ENCODE results near the gene SERPINA9. TPM values are rescaled to one million over a fixed set of nuclear protein-coding genes. Genes with fewer than 3 reads are reported as not detected.

Gene SERPINA9
- total RNA-seq, 3 donors from 2014 or later, result not detected

DNA sequence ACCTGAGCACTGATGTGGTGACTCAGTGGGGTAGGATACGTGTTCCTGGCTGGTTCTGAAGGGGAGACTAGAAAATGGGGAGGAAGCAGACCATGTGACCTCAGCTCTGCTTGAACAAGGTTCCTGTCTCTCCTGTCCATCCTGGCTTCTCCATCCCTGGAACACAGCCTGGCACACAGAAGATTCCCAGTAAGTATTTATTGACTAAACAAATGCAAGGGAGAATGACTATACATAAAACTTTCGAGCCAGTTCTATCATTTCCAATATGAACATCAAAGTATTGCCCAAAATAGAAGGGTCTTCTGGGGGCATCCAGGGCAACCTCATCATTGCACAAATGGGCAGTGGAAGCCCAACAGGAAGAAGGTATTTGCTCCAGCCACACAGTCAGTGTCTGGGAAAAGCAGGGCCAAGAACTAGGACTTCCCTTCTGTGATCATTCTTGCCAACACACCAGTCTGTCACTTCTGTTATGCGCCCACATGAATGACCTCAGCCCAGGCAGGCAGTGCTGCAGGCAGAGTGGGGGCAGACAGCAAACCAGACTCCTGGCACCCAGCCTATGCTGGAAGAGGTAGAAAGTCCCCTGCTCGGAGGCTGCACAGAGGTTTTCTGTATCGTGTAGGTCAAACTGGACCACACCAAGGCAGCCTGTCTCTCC lies 5.6 kb upstream of the SERPINA9 start:
- peaks cover 14% of the 10 kb centered on the region for H3K27me3 Mint-ChIP-seq (ENCODE audit: low read depth)
- H3K36me3 Mint-ChIP-seq (ENCODE audit: insufficient read depth), result no peaks in the 10 kb centered on the region
- no peak for ATAC-seq
- peaks cover 3% of the 10 kb centered on the region for H3K4me1 Mint-ChIP-seq (ENCODE audit: low read depth)
- DNase-seq, result no peak
- H3K9me3 Mint-ChIP-seq, result peaks cover 16% of the 10 kb centered on the region
- H3K4me3 Mint-ChIP-seq, result no peak overlapping the region

- Mint-ChIP-seq H3K4me1 (ENCODE audit: low read depth) (no peaks in the 10 kb centered on the region), H3K9me3 (peaks cover 16% of the 10 kb centered on the region), H3K36me3 (ENCODE audit: insufficient read depth) (no peaks in the 10 kb centered on the region), H3K27me3 (ENCODE audit: low read depth) (peaks cover 8% of the 10 kb centered on the region), H3K4me3 (no peak overlapping the region)
- DNase-seq, result no peak
- ATAC-seq, result no peak
Observed at GRCh38 chr14:94480809-94481208, 4.8 kb upstream of the SERPINA9 start.

GRCh38 chr14:94478420-94478819 lies 2.4 kb upstream of the SERPINA9 start:
- peaks cover 16% of the 10 kb centered on the region for H3K9me3 Mint-ChIP-seq

DNA sequence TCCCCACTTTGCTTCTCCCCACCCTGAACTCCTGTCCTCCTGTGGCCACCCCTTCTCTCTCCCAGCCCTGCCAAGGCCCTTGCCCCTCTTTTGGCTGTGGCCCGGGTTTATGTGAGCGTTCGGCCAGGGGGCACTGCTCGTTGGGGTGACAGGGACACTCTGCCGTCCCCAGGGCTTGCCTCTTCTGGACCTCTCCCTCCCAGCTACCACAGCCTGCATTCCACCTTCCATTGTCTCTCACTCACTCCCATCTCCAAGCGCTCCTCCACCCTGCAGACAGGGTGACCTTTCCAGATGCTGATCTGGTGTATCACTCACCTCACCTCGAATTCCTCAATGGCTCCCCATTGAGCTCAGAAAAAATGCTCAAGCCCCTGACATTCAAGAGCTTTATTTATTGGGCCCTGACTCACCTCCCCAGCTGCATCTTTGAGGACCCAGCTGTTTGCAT lies 1.4 kb downstream of the SERPINA9 start:
- Mint-ChIP-seq H3K9me3 (peaks cover 15% of the 10 kb centered on the region), H3K4me3 (no peak overlapping the region), H3K36me3 (ENCODE audit: insufficient read depth) (no peaks in the 10 kb centered on the region), H3K4me1 (ENCODE audit: low read depth) (no peaks in the 10 kb centered on the region), H3K27me3 (ENCODE audit: low read depth) (peaks cover 3% of the 10 kb centered on the region)
- ATAC-seq (no peak), DNase-seq (no peak)

More at GRCh38 chr14:94478420-94478819, 2.4 kb upstream of the SERPINA9 start:
- DNase-seq, result no peak
- Mint-ChIP-seq H3K27me3 (ENCODE audit: low read depth) (no peaks in the 10 kb centered on the region), H3K4me1 (ENCODE audit: low read depth) (no peaks in the 10 kb centered on the region), H3K36me3 (ENCODE audit: insufficient read depth) (no peaks in the 10 kb centered on the region), H3K4me3 (no peak overlapping the region)
- no peak for ATAC-seq

DNA sequence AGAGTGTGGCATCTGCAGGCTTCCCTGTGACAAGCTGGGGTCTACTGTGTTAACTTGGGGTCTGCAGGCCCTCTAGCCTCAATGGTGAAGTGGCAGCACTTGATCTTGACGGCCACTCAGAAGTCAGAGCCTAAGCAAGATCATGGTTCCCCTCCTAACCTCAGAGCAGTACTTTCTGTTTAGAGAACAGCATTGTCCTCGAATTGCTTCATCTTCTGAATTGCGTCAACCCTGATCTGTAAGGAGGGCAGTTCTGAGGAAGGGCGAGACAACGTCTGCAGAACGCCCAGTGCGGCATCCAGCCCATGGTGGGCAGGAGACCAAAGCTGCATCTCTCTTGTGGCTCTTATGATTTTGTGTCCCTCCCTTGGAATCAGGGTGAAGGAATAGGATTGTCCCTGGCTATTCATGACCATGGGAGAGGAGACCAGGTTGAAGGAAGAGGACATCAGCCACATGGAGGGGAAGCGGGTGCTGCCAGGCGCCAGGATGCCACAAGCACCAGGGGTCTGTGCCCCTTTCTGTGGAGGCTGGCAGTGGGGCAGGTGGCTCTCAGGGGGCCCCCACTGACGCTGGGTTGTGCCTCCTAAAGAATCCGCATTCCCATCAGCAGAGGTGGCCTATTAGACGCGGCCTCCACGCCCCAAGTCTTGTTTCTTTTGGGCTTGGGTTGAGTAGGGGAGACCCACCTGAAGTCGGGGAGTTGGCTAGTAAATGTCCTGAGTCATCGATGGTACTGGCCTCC lies 2.2 kb downstream of the SERPINA9 start:
- no peaks in the 10 kb centered on the region for H3K4me1 Mint-ChIP-seq (ENCODE audit: low read depth)
- H3K4me3 Mint-ChIP-seq, result no peak overlapping the region
- H3K27me3 Mint-ChIP-seq (ENCODE audit: low read depth), result peaks cover 3% of the 10 kb centered on the region
- DNase-seq (no peak), ATAC-seq (no peak)
- peaks cover 10% of the 10 kb centered on the region for H3K9me3 Mint-ChIP-seq
- H3K36me3 Mint-ChIP-seq (ENCODE audit: insufficient read depth), result no peaks in the 10 kb centered on the region

GRCh38 chr14:94472842-94473241 lies 3.2 kb downstream of the SERPINA9 start:
- ATAC-seq, result no peak
- peaks cover 1% of the 10 kb centered on the region for H3K9me3 Mint-ChIP-seq
- no peak overlapping the region for H3K4me3 Mint-ChIP-seq
- H3K36me3 Mint-ChIP-seq (ENCODE audit: insufficient read depth), result no peaks in the 10 kb centered on the region
- H3K27me3 Mint-ChIP-seq (ENCODE audit: low read depth), result peaks cover 7% of the 10 kb centered on the region
- no peaks in the 10 kb centered on the region for H3K4me1 Mint-ChIP-seq (ENCODE audit: low read depth)
- DNase-seq, result no peak

GRCh38 chr14:94471045-94471444 lies 5.0 kb downstream of the SERPINA9 start:
- no peak for DNase-seq
- peaks cover 12% of the 10 kb centered on the region for H3K27me3 Mint-ChIP-seq (ENCODE audit: low read depth)
- ATAC-seq, result no peak
- no peaks in the 10 kb centered on the region for H3K4me1 Mint-ChIP-seq (ENCODE audit: low read depth)
- H3K9me3 Mint-ChIP-seq, result peaks cover 4% of the 10 kb centered on the region
- no peak overlapping the region for H3K4me3 Mint-ChIP-seq
- H3K36me3 Mint-ChIP-seq (ENCODE audit: insufficient read depth), result no peaks in the 10 kb centered on the region

DNA sequence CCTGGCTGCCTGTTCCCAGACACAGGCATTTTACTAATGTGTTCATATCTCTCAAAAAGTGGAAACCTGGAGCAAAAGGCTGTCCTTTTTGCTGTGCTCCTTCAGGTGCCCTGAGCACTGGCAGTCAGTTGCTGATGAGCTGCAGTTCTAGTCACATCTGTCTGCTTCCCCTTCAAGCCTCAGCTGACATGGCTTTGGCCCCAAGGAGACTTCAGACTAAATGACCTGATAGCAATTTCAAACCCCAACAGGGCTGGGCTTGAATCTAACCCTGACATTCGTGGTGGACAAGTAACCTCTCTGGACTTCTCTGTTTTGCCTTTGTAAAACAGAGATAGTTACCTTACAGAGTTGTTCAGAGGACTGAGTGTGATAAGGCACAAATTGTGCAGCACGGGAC lies 5.7 kb downstream of the SERPINA9 start:
- H3K9me3 Mint-ChIP-seq, result peaks cover 7% of the 10 kb centered on the region
- H3K36me3 Mint-ChIP-seq (ENCODE audit: insufficient read depth), result no peaks in the 10 kb centered on the region
- H3K27me3 Mint-ChIP-seq (ENCODE audit: low read depth), result peaks cover 15% of the 10 kb centered on the region
- H3K4me1 Mint-ChIP-seq (ENCODE audit: low read depth), result no peaks in the 10 kb centered on the region
- DNase-seq, result no peak
- ATAC-seq, result no peak
- no peak overlapping the region for H3K4me3 Mint-ChIP-seq

DNA sequence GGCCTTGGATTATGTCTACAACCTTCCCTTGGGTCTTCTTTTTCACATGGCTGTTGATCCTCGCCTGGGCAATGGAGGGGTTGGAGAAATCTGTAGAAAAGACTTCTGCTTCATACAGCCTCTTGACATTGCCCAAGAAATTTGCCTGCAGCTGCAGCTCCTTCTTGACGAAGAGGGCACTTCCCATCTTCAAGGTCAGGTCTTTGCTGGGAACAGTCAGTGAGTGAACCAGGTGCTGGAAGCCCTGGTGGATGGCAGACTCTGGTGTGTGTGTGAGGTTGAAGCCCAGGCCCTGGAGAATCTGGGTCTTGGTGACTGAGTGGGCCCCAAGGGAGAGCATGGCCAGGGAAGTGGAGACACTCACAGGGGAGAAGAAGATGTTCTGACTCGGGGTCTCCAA lies 6.7 kb downstream of the SERPINA9 start:
- Mint-ChIP-seq H3K27me3 (ENCODE audit: low read depth) (peaks cover 15% of the 10 kb centered on the region), H3K4me3 (no peak overlapping the region), H3K4me1 (ENCODE audit: low read depth) (no peaks in the 10 kb centered on the region), H3K36me3 (ENCODE audit: insufficient read depth) (no peaks in the 10 kb centered on the region), H3K9me3 (peaks cover 8% of the 10 kb centered on the region)
- DNase-seq (no peak), ATAC-seq (no peak)

GRCh38 chr14:94467728-94468520 lies 8.1 kb downstream of the SERPINA9 start:
- H3K4me1 Mint-ChIP-seq (ENCODE audit: low read depth), result no peaks in the 10 kb centered on the region
- H3K4me3 Mint-ChIP-seq, result no peak overlapping the region
- peaks cover 10% of the 10 kb centered on the region for H3K9me3 Mint-ChIP-seq
- ATAC-seq (no peak), DNase-seq (no peak)
- H3K27me3 Mint-ChIP-seq (ENCODE audit: low read depth), result peaks cover 20% of the 10 kb centered on the region
- no peaks in the 10 kb centered on the region for H3K36me3 Mint-ChIP-seq (ENCODE audit: insufficient read depth)

DNA sequence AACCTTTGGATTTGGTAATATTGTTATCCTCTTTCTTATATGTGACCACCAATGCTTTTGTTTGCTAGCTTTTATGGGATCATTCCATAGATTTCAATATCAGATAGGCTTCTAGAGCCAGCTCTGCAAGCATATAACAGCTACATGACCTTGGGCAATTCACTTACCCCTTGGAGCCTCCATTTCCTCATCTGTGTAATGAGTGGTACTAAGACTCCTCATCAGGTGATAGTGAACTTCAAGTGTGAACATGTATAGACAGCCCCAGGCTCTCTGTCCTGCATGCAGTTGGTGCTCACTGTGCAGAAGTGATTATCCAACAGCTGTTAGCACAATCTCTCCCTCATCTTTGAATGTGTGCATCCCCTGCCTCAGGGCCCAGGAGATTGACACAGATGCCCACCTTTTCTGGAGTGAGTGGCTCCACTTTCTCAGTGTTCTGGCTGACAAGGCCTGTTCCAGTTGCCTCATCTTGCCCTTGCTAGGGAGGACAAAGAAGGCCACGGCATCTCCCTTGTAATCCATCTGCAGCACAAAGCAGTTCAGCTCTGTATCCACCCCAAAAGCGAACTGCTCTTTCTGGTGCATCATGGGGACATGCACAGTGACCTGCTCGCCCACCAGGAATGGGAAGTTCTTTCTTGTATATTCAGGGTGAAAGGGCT lies 9.2 kb downstream of the SERPINA9 start:
- Mint-ChIP-seq H3K4me1 (ENCODE audit: low read depth) (no peaks in the 10 kb centered on the region), H3K36me3 (ENCODE audit: insufficient read depth) (no peaks in the 10 kb centered on the region), H3K27me3 (ENCODE audit: low read depth) (peaks cover 17% of the 10 kb centered on the region), H3K4me3 (no peak overlapping the region), H3K9me3 (peaks cover 10% of the 10 kb centered on the region)
- DNase-seq (no peak), ATAC-seq (no peak)

DNA sequence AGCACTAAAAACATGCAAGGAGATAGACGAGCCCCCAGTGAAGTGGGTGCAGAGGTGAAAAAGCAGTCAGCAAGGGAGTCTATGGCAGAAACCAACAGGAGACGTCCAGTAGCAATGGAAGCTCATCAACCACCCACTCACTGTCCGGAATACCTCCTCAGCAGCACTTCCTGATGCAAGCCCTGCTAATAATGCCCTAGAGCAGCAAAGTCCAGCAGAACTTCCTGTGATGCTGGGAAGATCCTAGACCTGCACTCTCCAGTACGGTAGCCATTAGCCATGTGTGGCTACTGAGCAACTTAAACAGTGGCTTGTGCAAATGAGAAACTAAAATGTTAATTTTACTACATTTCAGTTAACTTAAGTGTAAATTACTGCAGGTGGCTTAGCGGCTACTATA lies 11.0 kb downstream of the SERPINA9 start:
- DNase-seq (no peak), ATAC-seq (no peak)
- H3K27me3 Mint-ChIP-seq (ENCODE audit: low read depth), result peaks cover 20% of the 10 kb centered on the region
- no peaks in the 10 kb centered on the region for H3K36me3 Mint-ChIP-seq (ENCODE audit: insufficient read depth)
- H3K9me3 Mint-ChIP-seq, result peaks cover 10% of the 10 kb centered on the region
- no peaks in the 10 kb centered on the region for H3K4me1 Mint-ChIP-seq (ENCODE audit: low read depth)
- no peak overlapping the region for H3K4me3 Mint-ChIP-seq

- Mint-ChIP-seq H3K9me3 (peaks cover 10% of the 10 kb centered on the region), H3K4me3 (no peak overlapping the region), H3K36me3 (ENCODE audit: insufficient read depth) (no peaks in the 10 kb centered on the region), H3K4me1 (ENCODE audit: low read depth) (no peaks in the 10 kb centered on the region), H3K27me3 (ENCODE audit: low read depth) (peaks cover 20% of the 10 kb centered on the region)
- no peak for ATAC-seq
- no peak for DNase-seq
Observed at GRCh38 chr14:94464290-94464689, 11.7 kb downstream of the SERPINA9 start.

All from activated T-cell treated with anti-CD3 and anti-CD28 coated beads, Interleukin-2, amount 50 U/mL, for 4 hours (primary cell).